Measurements from ENCODE around the gene ABHD16A. TPM values are rescaled to one million over a fixed set of nuclear protein-coding genes. Genes with fewer than 3 reads are reported as not detected.

ABHD16A gene
- total and polyA plus RNA-seq, 4 donors: 26.6 to 59.4 (median 34.9) TPM

DNA sequence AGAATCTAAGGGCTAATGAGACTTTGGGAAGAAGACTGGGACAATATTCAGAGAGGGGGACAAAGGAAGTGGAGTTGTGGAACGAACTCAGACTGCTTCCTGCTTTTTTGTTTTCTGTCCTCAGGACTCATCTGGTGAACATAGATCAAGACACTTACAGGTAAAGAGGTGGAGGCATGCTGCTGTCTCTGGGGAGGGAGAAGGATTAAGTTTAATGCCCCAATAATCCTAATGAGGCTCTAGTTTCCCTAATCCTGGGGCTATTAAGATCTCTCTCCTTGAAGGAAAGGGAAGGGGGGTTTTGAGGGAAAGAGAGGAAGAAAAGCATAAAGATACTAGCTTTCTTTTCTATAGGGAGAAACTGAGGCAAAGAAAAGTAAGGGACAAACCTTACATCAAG is 41.3 kb upstream of the ABHD16A start:
- peaks cover 5 to 10% (median 7%) of the 10 kb centered on the region in 4 donors for H3K4me1 ChIP-seq (ENCODE audit: control insufficient read depth in 4 of 4, insufficient read depth in 4 of 4, low read length in 3 of 4)
- no peak overlapping the region for H3K4me3 ChIP-seq (ENCODE audit: low read depth in 1 of 3, low read length in 3 of 3)
- no peak overlapping the region for H3K27ac ChIP-seq (ENCODE audit: low read depth in 1 of 2, low read length in 2 of 2)
- no peaks in the 10 kb centered on the region for H3K27me3 ChIP-seq (ENCODE audit: control insufficient read depth in 4 of 4, insufficient read depth in 4 of 4, low read length in 3 of 4)
- TF ChIP-seq RXRA (IDR thresholded peaks at IDR 0.05) (no peak), HNF4A (conservative IDR thresholded peaks at IDR 0.05) (no peak)
- TF ChIP-seq, protein P1, sequence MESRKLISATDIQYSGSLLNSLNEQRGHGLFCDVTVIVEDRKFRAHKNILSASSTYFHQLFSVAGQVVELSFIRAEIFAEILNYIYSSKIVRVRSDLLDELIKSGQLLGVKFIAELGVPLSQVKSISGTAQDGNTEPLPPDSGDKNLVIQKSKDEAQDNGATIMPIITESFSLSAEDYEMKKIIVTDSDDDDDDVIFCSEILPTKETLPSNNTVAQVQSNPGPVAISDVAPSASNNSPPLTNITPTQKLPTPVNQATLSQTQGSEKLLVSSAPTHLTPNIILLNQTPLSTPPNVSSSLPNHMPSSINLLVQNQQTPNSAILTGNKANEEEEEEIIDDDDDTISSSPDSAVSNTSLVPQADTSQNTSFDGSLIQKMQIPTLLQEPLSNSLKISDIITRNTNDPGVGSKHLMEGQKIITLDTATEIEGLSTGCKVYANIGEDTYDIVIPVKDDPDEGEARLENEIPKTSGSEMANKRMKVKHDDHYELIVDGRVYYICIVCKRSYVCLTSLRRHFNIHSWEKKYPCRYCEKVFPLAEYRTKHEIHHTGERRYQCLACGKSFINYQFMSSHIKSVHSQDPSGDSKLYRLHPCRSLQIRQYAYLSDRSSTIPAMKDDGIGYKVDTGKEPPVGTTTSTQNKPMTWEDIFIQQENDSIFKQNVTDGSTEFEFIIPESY (IDR thresholded peaks at IDR 0.05): no peak
- no peaks in the 10 kb centered on the region for H3K36me3 ChIP-seq (ENCODE audit: control insufficient read depth in 4 of 4, insufficient read depth in 3 of 4, low read depth in 1 of 4, low read length in 3 of 4)
- H3K9me3 ChIP-seq (ENCODE audit: control insufficient read depth in 4 of 4, low read length in 3 of 4): no peaks in the 10 kb centered on the region
- WGBS: 80% methylated on average over 1 of the region's 1 CpG
- DNase-seq (ENCODE audit: low spot score): no peak
- H3K9ac ChIP-seq (ENCODE audit: low read depth in 1 of 2, low read length in 2 of 2): no peak overlapping the region

DNA sequence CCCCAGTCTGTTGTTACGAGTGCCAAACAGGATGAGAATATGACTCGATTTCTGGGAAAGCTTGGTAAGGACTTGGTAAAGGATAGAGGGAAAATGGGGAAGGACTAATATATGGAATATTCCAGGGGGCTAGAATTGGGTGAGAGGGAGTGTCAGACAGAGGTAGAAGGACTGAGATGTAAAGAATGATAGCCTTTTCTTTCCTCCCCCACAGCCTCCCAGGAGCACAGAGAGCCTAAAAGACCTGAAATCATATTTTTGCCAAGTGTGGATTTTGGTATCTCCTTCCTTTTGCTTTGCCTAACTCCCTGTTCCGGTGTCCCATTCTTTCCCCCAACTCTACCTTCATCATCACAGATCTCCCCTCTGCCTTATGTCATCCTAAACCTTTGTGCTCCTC is 39.8 kb upstream of the ABHD16A start:
- no peaks in the 10 kb centered on the region for H3K27me3 ChIP-seq (ENCODE audit: control insufficient read depth in 4 of 4, insufficient read depth in 4 of 4, low read length in 3 of 4)
- no peaks in the 10 kb centered on the region for H3K9me3 ChIP-seq (ENCODE audit: control insufficient read depth in 4 of 4, low read length in 3 of 4)
- H3K4me1 ChIP-seq (ENCODE audit: control insufficient read depth in 4 of 4, insufficient read depth in 4 of 4, low read length in 3 of 4): peaks cover 11 to 25% (median 21%) of the 10 kb centered on the region in 4 donors
- no peak for DNase-seq (ENCODE audit: low spot score)
- H3K9ac ChIP-seq (ENCODE audit: low read depth in 1 of 2, low read length in 2 of 2): no peak overlapping the region
- no peak overlapping the region for H3K4me3 ChIP-seq (ENCODE audit: low read depth in 1 of 3, low read length in 3 of 3)
- 93% methylated on average over 3 of the region's 3 CpGs for WGBS
- no peak for TF ChIP-seq FOXA1 (IDR thresholded peaks at IDR 0.05)
- no peak for TF ChIP-seq FOXA2 (IDR thresholded peaks at IDR 0.05)
- TF ChIP-seq EGR1 (IDR thresholded peaks at IDR 0.05; ENCODE audit: low read depth in 2 of 2): no peak
- TF ChIP-seq YY1 (IDR thresholded peaks at IDR 0.05): no peak
- TF ChIP-seq GABPA (IDR thresholded peaks at IDR 0.05 in 1 of 2, conservative IDR thresholded peaks at IDR 0.05 in 1 of 2): no peak
- no peak for TF ChIP-seq TAF1 (conservative IDR thresholded peaks at IDR 0.05)
- no peak for TF ChIP-seq HNF4A (conservative IDR thresholded peaks at IDR 0.05)
- TF ChIP-seq, protein P2, sequence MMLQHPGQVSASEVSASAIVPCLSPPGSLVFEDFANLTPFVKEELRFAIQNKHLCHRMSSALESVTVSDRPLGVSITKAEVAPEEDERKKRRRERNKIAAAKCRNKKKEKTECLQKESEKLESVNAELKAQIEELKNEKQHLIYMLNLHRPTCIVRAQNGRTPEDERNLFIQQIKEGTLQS (IDR thresholded peaks at IDR 0.05): no peak
- TF ChIP-seq, protein P3, sequence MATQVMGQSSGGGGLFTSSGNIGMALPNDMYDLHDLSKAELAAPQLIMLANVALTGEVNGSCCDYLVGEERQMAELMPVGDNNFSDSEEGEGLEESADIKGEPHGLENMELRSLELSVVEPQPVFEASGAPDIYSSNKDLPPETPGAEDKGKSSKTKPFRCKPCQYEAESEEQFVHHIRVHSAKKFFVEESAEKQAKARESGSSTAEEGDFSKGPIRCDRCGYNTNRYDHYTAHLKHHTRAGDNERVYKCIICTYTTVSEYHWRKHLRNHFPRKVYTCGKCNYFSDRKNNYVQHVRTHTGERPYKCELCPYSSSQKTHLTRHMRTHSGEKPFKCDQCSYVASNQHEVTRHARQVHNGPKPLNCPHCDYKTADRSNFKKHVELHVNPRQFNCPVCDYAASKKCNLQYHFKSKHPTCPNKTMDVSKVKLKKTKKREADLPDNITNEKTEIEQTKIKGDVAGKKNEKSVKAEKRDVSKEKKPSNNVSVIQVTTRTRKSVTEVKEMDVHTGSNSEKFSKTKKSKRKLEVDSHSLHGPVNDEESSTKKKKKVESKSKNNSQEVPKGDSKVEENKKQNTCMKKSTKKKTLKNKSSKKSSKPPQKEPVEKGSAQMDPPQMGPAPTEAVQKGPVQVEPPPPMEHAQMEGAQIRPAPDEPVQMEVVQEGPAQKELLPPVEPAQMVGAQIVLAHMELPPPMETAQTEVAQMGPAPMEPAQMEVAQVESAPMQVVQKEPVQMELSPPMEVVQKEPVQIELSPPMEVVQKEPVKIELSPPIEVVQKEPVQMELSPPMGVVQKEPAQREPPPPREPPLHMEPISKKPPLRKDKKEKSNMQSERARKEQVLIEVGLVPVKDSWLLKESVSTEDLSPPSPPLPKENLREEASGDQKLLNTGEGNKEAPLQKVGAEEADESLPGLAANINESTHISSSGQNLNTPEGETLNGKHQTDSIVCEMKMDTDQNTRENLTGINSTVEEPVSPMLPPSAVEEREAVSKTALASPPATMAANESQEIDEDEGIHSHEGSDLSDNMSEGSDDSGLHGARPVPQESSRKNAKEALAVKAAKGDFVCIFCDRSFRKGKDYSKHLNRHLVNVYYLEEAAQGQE (IDR thresholded peaks at IDR 0.05): no peak
- TF ChIP-seq, protein P4, sequence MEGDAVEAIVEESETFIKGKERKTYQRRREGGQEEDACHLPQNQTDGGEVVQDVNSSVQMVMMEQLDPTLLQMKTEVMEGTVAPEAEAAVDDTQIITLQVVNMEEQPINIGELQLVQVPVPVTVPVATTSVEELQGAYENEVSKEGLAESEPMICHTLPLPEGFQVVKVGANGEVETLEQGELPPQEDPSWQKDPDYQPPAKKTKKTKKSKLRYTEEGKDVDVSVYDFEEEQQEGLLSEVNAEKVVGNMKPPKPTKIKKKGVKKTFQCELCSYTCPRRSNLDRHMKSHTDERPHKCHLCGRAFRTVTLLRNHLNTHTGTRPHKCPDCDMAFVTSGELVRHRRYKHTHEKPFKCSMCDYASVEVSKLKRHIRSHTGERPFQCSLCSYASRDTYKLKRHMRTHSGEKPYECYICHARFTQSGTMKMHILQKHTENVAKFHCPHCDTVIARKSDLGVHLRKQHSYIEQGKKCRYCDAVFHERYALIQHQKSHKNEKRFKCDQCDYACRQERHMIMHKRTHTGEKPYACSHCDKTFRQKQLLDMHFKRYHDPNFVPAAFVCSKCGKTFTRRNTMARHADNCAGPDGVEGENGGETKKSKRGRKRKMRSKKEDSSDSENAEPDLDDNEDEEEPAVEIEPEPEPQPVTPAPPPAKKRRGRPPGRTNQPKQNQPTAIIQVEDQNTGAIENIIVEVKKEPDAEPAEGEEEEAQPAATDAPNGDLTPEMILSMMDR (IDR thresholded peaks at IDR 0.05; ENCODE audit: low read depth, low read length, missing input control): no peak
- TF ChIP-seq RXRA (IDR thresholded peaks at IDR 0.05): no peak
- H3K27ac ChIP-seq (ENCODE audit: low read depth in 1 of 2, low read length in 2 of 2): no peak overlapping the region
- no peaks in the 10 kb centered on the region for H3K36me3 ChIP-seq (ENCODE audit: control insufficient read depth in 4 of 4, insufficient read depth in 3 of 4, low read depth in 1 of 4, low read length in 3 of 4)

All from liver (tissue), 9 donors.